ENCODE results near the gene MRGPRX2. TPM values are rescaled to one million over a fixed set of nuclear protein-coding genes. Genes with fewer than 3 reads are reported as not detected.
A peak's percentile ranks its signal among the peaks of the same experiment; 100 is the strongest.

MRGPRX2 gene
- total and polyA plus RNA-seq, 10 of the 15 experiments (the other 5 are each of a cell fraction or from before 2014, with no cell fraction given), result 0.03 to 0.11 TPM; not detected in 8

DNA sequence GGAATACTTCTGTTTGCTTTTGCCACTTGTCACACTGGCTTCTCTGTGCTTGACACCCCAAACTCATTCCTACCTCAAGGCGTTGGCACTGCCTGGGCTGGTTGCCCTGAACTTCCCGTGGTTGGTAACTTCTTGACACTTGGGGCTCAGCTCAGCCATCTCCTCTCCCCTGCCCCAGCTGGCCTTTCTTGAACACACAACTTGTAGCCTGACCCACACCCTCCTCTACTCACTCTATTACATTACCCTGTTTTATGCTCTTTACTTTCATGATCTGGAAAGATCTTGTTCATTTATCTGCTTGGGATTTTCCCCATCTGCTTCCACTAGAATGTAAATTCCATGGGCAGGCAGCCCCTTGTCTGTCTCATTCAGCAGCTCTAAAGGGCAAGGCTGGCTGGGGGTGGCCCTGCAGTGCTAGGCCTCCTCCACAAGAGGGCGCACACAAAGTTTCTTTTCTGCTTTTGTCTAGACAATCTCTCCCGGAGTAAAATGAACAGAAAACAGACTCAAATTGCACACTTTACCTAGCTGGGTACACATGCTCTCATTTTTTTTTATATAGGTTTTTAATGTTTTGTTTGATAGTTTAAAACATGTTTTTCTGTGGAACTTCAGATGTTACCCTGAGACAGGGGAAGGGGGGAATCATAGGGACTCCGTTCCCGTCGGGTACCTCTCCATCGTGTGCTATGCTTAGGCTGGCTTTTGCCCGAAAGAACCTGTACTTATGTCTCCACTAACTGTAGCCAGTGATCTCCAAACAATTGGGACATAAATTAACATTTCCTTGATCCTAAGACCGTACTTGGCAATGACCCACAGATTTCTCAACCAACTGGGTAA, 16.4 kb upstream of the MRGPRX2 start (continued):
- peak; percentile 86 to 98 (median 98) for TF ChIP-seq CTCF (IDR thresholded peaks at IDR 0.05 in 2 of 3, conservative IDR thresholded peaks at IDR 0.05 in 1 of 3; ENCODE audit: control insufficient read depth in 2 of 3, extremely low read depth in 1 of 3, insufficient read depth in 1 of 3, low read depth in 3 of 3, low read length in 3 of 3)
- no peak for TF ChIP-seq SMAD5 (IDR thresholded peaks at IDR 0.05; ENCODE audit: low read depth)
- no peak for TF ChIP-seq SIX5 (IDR thresholded peaks at IDR 0.05; ENCODE audit: low read depth, low read length, severe bottlenecking)
- TF ChIP-seq, protein P1, sequence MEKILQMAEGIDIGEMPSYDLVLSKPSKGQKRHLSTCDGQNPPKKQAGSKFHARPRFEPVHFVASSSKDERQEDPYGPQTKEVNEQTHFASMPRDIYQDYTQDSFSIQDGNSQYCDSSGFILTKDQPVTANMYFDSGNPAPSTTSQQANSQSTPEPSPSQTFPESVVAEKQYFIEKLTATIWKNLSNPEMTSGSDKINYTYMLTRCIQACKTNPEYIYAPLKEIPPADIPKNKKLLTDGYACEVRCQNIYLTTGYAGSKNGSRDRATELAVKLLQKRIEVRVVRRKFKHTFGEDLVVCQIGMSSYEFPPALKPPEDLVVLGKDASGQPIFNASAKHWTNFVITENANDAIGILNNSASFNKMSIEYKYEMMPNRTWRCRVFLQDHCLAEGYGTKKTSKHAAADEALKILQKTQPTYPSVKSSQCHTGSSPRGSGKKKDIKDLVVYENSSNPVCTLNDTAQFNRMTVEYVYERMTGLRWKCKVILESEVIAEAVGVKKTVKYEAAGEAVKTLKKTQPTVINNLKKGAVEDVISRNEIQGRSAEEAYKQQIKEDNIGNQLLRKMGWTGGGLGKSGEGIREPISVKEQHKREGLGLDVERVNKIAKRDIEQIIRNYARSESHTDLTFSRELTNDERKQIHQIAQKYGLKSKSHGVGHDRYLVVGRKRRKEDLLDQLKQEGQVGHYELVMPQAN (conservative IDR thresholded peaks at IDR 0.05), result no peak
- TF ChIP-seq YY1 (IDR thresholded peaks at IDR 0.05; ENCODE audit: low read depth, low read length), result 0 out of 2 replicates have a peak, but pooled peaks have one; percentile 18
- TF ChIP-seq KDM1A (IDR thresholded peaks at IDR 0.05; ENCODE audit: borderline replicate concordance), result no peak
- TF ChIP-seq MTA2 (IDR thresholded peaks at IDR 0.05; ENCODE audit: low read depth), result no peak
- TF ChIP-seq SIN3A (IDR thresholded peaks at IDR 0.05; ENCODE audit: low read depth, low read length), result no peak
- no peak for TF ChIP-seq ZNF207 (IDR thresholded peaks at IDR 0.05; ENCODE audit: borderline replicate concordance)
- no peak for TF ChIP-seq IRF5 (IDR thresholded peaks at IDR 0.05; ENCODE audit: borderline replicate concordance)

Measured in GM12878 (cell line).